ENCODE data around the gene GPR63. TPM values are rescaled to one million over a fixed set of nuclear protein-coding genes. Genes with fewer than 3 reads are reported as not detected.

Gene GPR63
- total RNA-seq, 1 donor from 2014 or later = 1.5 TPM

Other genes with a start within 250 kb of the GPR63 start
- gene NDUFAF4, start 60.4 kb upstream of the GPR63 start, total RNA-seq = 24.4 and 35.8 TPM in 2 replicates
- 0.13 and 0.21 TPM in 2 replicates for gene KLHL32, start 87.3 kb upstream of the GPR63 start, total RNA-seq

Data from kidney epithelial cell (primary cell).